IMR-90 (cell line): ENCODE data around the gene MRE11. TPM values are rescaled to one million over a fixed set of nuclear protein-coding genes. Genes with fewer than 3 reads are reported as not detected.

Experiments
- ATAC-seq: fragments of 200-7000 bp; cut with Tn5 transposase; 2 replicates; pipeline ENCODE4 v1.9.1; 2020; ENCODE audit warnings: low read depth, mild to moderate bottlenecking, moderate library complexity
- BruUV-seq: library from RNA; stranded (reverse); fragments of 400-500 nt; replicated peaks from 2 replicates; lab custom pipeline; 2021; lab: Mats Ljungman, UMichigan
- CTCF ChIA-PET: fragments of 300-600 bp; formaldehyde crosslinking; extraction: SDS; loops from one replicate; lab custom pipeline; 2021; ENCODE audit warnings: antibody characterized with exemption; lab: Yijun Ruan, JAX
- POLR2A ChIA-PET: fragments of 300-600 bp; sonication (Branson Sonifier 250); formaldehyde crosslinking; loops from one replicate; lab custom pipeline; 2022; ENCODE audit warnings: antibody characterized with exemption; ENCODE audit not compliant: unreplicated experiment; lab: Charles Lee
- DNase-seq: peaks from one replicate; pipeline ENCODE4 v3.0.0; 2013
- H2AFZ ChIP-seq: replicated peaks from 2 replicates; pipeline ENCODE3; 2013; ENCODE audit warnings: low read length, mild to moderate bottlenecking; ENCODE audit not compliant: poor library complexity
- H2AK5ac ChIP-seq: 2 replicates; pipeline ENCODE4 v1.6.1; 2013; ENCODE audit warnings: low read depth, low read length, inconsistent platforms
- H2AK9ac ChIP-seq: replicated peaks from 2 replicates; pipeline ENCODE3; 2013; ENCODE audit warnings: mild to moderate bottlenecking, low read depth, low read length, moderate library complexity; ENCODE audit not compliant: poor library complexity
- H2BK120ac ChIP-seq: 2 replicates; pipeline ENCODE4 v1.6.1; 2013; ENCODE audit warnings: low read depth, low read length, inconsistent platforms
- H2BK15ac ChIP-seq: 3 replicates; pipeline ENCODE4 v1.6.1; 2013; ENCODE audit warnings: low read depth, low read length, inconsistent platforms
- H2BK20ac ChIP-seq: 2 replicates; pipeline ENCODE4 v1.6.1; 2013; ENCODE audit warnings: low read depth, mild to moderate bottlenecking, inconsistent platforms, low read length, moderate library complexity
- H2BK5ac ChIP-seq: 2 replicates; pipeline ENCODE4 v1.6.1; 2013; ENCODE audit warnings: mild to moderate bottlenecking, low read depth, low read length, inconsistent platforms; ENCODE audit not compliant: poor library complexity, severe bottlenecking
- H3K14ac ChIP-seq: replicated peaks from 2 replicates; pipeline ENCODE4 v1.6.1; 2013; ENCODE audit warnings: low read depth, low read length, inconsistent platforms
- H3K18ac ChIP-seq: 2 replicates; pipeline ENCODE4 v1.6.1; 2013; ENCODE audit warnings: low read depth, low read length, control low read depth
- H3K23ac ChIP-seq: 2 replicates; pipeline ENCODE4 v1.6.1; 2013; ENCODE audit warnings: low read depth, low read length, inconsistent platforms
- H3K27ac ChIP-seq: 2 replicates; pipeline ENCODE4 v1.5.1; 2013; ENCODE audit warnings: mild to moderate bottlenecking, control low read depth, low read length; ENCODE audit not compliant: insufficient read depth
- H3K27me3 ChIP-seq: 2 replicates; pipeline ENCODE4 v1.6.1; 2013; ENCODE audit warnings: low read length; ENCODE audit not compliant: control insufficient read depth, insufficient read depth
- H3K36me3 ChIP-seq: 2 replicates; pipeline ENCODE4 v1.6.1; 2013; ENCODE audit warnings: low read length, mixed read lengths; ENCODE audit not compliant: control insufficient read depth, insufficient read depth
- H3K4ac ChIP-seq: 2 replicates; pipeline ENCODE4 v1.6.1; 2013; ENCODE audit warnings: low read depth, low read length, inconsistent platforms
- H3K4me1 ChIP-seq: 2 replicates; pipeline ENCODE4 v1.6.1; 2013; ENCODE audit warnings: low read length, mixed read lengths; ENCODE audit not compliant: control insufficient read depth, insufficient read depth
- H3K4me2 ChIP-seq: 2 replicates; pipeline ENCODE4 v1.6.1; 2013; ENCODE audit warnings: low read depth, mild to moderate bottlenecking, control low read depth, low read length, moderate library complexity
- H3K4me3 ChIP-seq: 2 replicates; pipeline ENCODE4 v1.5.1; 2013; ENCODE audit warnings: low read depth, mild to moderate bottlenecking, control low read depth, low read length, moderate library complexity; ENCODE audit not compliant: insufficient read depth
- H3K56ac ChIP-seq: 2 replicates; pipeline ENCODE4 v1.6.1; 2013; ENCODE audit warnings: low read length, inconsistent platforms; ENCODE audit not compliant: insufficient read depth; ENCODE audit errors: extremely low read depth
- H3K79me1 ChIP-seq, 2 experiments: 2 replicates each; pipeline ENCODE4 v1.6.1; 2013; ENCODE audit warnings: low read length in 2 of 2, inconsistent platforms in 1 of 2, low read depth in 1 of 2
- H3K9ac ChIP-seq: 2 replicates; pipeline ENCODE4 v1.6.1; 2013; ENCODE audit warnings: low read depth, low read length, control low read depth
- H3K9me1 ChIP-seq: 2 replicates; pipeline ENCODE4 v1.6.1; 2013; ENCODE audit warnings: low read length, inconsistent platforms; ENCODE audit not compliant: insufficient read depth
- H3K9me3 ChIP-seq: 2 replicates; pipeline ENCODE4 v1.6.1; 2013; ENCODE audit warnings: low read length; ENCODE audit not compliant: control insufficient read depth, insufficient read depth
- H4K20me1 ChIP-seq: 2 replicates; pipeline ENCODE4 v1.6.1; 2013; ENCODE audit warnings: low read length, inconsistent platforms; ENCODE audit not compliant: insufficient read depth
- H4K5ac ChIP-seq: 2 replicates; pipeline ENCODE4 v1.6.1; 2013; ENCODE audit warnings: mild to moderate bottlenecking, low read depth, low read length, control low read depth
- H4K8ac ChIP-seq, 2 experiments: 2 replicates each; pipeline ENCODE4 v1.6.1; 2013; ENCODE audit warnings: low read depth in 2 of 2, low read length in 2 of 2, control low read depth in 1 of 2, inconsistent platforms in 1 of 2
- H4K91ac ChIP-seq: 2 replicates; pipeline ENCODE4 v1.6.1; 2013; ENCODE audit warnings: low read depth, low read length, inconsistent platforms; ENCODE audit not compliant: insufficient read depth
- CEBPB ChIP-seq: IDR thresholded peaks from 2 replicates; pipeline ENCODE4 v1.6.1; 2012; ENCODE audit warnings: low read depth, low read length, improper control_type of control experiment
- ELK1 ChIP-seq: fragments of 150-350 bp; IDR thresholded peaks from 2 replicates; pipeline ENCODE4 v1.6.1; 2016; ENCODE audit warnings: low read depth, mild to moderate bottlenecking, low read length, moderate library complexity, borderline replicate concordance
- MAZ ChIP-seq: IDR thresholded peaks from 2 replicates; pipeline ENCODE4 v1.6.1; 2012; ENCODE audit warnings: low read depth, mild to moderate bottlenecking, low read length, improper control_type of control experiment, moderate library complexity, borderline replicate concordance
- RCOR1 ChIP-seq: IDR thresholded peaks from 2 replicates; pipeline ENCODE4 v1.6.1; 2012; ENCODE audit warnings: mild to moderate bottlenecking, low read length, improper control_type of control experiment; ENCODE audit not compliant: insufficient replicate concordance
- WGBS, 2 experiments: methylation state at CpG; one replicate each; pipeline versions ENCODE4 v1.1.5 to v1.1.7; 2013; ENCODE audit warnings: missing lambda C conversion rate in 2 of 2; ENCODE audit not compliant: insufficient read length in 1 of 2; ENCODE audit errors: extremely low coverage in 2 of 2; 5-methylcytosine and 5-hydroxymethylcytosine counted together
- dilution Hi-C: fragments of 300-500 bp; cut with HindIII; formaldehyde crosslinking; loops from one replicate; pipeline ENCODE4 v1.14.3; 2018; ENCODE audit warnings: low sequenced_read_pairs; ENCODE audit not compliant: unreplicated experiment
- in situ Hi-C: fragments of 300-500 bp; cut with MboI; formaldehyde crosslinking; loops from 3 replicates; pipeline ENCODE4 v1.14.3; 2019; ENCODE audit warnings: low sequenced_read_pairs, inconsistent platforms, mixed read lengths
- intact Hi-C: fragments of 100-400 bp; cut with micrococcal nuclease; formaldehyde crosslinking; loops from 2 replicates; pipeline ENCODE4 v1.10.0; 2022
- polyA plus RNA-seq, 3 experiments: library from polyadenylated mRNA; depleted of rRNA; stranded (reverse); fragments of >200 nt; gene quantifications; 2 replicates each; pipeline ENCODE4 v1.2.3, GENCODE V29; 2012; ENCODE audit warnings: low replicate concordance in 1 of 3
- total RNA-seq: library from RNA; depleted of rRNA; stranded (reverse); fragments of >200 nt; gene quantifications from 2 replicates; pipeline ENCODE4 v1.2.3, GENCODE V29; 2012

Gene MRE11
- total and polyA plus RNA-seq, 2 of the 4 experiments (the other 2 are of a cell fraction), result 9.0 to 15.6 TPM

- Histone ChIP-seq H3K14ac (no peak overlapping the region), H4K8ac (no peak overlapping the region), H2BK20ac (no peak overlapping the region), H3K4me2 (no peak overlapping the region), H3K27me3 (peaks cover 1% of the 10 kb centered on the region; the same call in 1 of the 2 replicates), H3K4ac (no peak overlapping the region), H3K4me3 (no peak overlapping the region), H3K9me1 (0 out of 2 replicates have a peak, but pooled peaks cover 3% of the 10 kb centered on the region), H2BK5ac (no peak overlapping the region), H3K4me1 (peaks cover 3% of the 10 kb centered on the region), H2BK120ac (no peak overlapping the region), H4K91ac (no peak overlapping the region), H3K79me1 (no peaks in the 10 kb centered on the region), H2AFZ (no peak overlapping the region), H3K23ac (no peak overlapping the region), H2AK5ac (no peak overlapping the region), H2AK9ac (no peak overlapping the region), H3K27ac (no peak overlapping the region), H3K36me3 (no peaks in the 10 kb centered on the region), H4K20me1 (no peaks in the 10 kb centered on the region), H3K18ac (no peak overlapping the region), H3K9me3 (no peaks in the 10 kb centered on the region), H2BK15ac (no peak overlapping the region), H3K56ac (no peak overlapping the region), H3K9ac (no peak overlapping the region), H4K5ac (no peak overlapping the region)
- no TSS peak for BruUV-seq
- intact Hi-C loops (no loop called here), in situ Hi-C loops (no loop called here), dilution Hi-C loops (no loop called here)
- no peak for DNase-seq
- ChIA-PET POLR2A (no interaction called here), CTCF (no interaction called here)
- no CpG with 5 or more reads among the region's 1 CpG for WGBS, 2 experiments
- ATAC-seq, result no peak
- TF ChIP-seq MAZ, result no peak
- TF ChIP-seq RCOR1, result no peak
- TF ChIP-seq ELK1, result no peak
- TF ChIP-seq CEBPB, result no peak
These were observed 39.6 kb upstream of the MRE11 start for GRCh38 chr11:94533206-94533605.
